IMR-90 (cell line): ENCODE results near the gene CCR5AS.

ENCODE experiments used
- CEBPB ChIP-seq: IDR thresholded peaks from 2 replicates; pipeline ENCODE4 v1.6.1; 2012; ENCODE audit warnings: low read depth, low read length, improper control_type of control experiment
- CTCF ChIP-seq: conservative IDR thresholded peaks from 2 replicates; pipeline ENCODE4 v1.5.1; 2012; ENCODE audit warnings: mild to moderate bottlenecking, low read depth, low read length, improper control_type of control experiment
- FOS ChIP-seq: fragments of 150-350 bp; IDR thresholded peaks from 2 replicates; pipeline ENCODE4 v1.6.1; 2016; ENCODE audit warnings: low read depth, low read length
- MXI1 ChIP-seq: IDR thresholded peaks from 2 replicates; pipeline ENCODE4 v1.6.1; 2012; ENCODE audit warnings: low read depth, mild to moderate bottlenecking, low read length, moderate library complexity, borderline replicate concordance
- NFE2L2 ChIP-seq: fragments of 150-350 bp; IDR thresholded peaks from 2 replicates; pipeline ENCODE4 v1.6.1; 2016; ENCODE audit warnings: low read depth, mild to moderate bottlenecking, low read length
- POLR2A ChIP-seq: IDR thresholded peaks from 2 replicates; pipeline ENCODE4 v1.6.1; 2012; ENCODE audit warnings: mild to moderate bottlenecking, low read depth, low read length
- RAD21 ChIP-seq: IDR thresholded peaks from 2 replicates; pipeline ENCODE4 v1.6.1; 2012; ENCODE audit warnings: low read length, improper control_type of control experiment
- RFX5 ChIP-seq: IDR thresholded peaks from 2 replicates; pipeline ENCODE4 v1.8.0; 2012; ENCODE audit warnings: low read depth, mild to moderate bottlenecking, low read length, moderate library complexity
- SMC3 ChIP-seq: fragments of 150-350 bp; IDR thresholded peaks from 2 replicates; pipeline ENCODE4 v1.6.1; 2016; ENCODE audit warnings: low read depth, mild to moderate bottlenecking, antibody characterized with exemption, low read length, moderate library complexity
- TF ChIP-seq, protein P1 (sequence below): fragments of 150-350 bp; IDR thresholded peaks from 2 replicates; pipeline ENCODE4 v1.6.1; 2017; ENCODE audit warnings: mild to moderate bottlenecking, antibody characterized with exemption, low read length, low read depth

- TF ChIP-seq POLR2A (no peak), CTCF (no peak), SMC3 (no peak), MXI1 (no peak), FOS (no peak), RAD21 (no peak), NFE2L2 (no peak), CEBPB (no peak), RFX5 (no peak)
- TF ChIP-seq, protein P1, sequence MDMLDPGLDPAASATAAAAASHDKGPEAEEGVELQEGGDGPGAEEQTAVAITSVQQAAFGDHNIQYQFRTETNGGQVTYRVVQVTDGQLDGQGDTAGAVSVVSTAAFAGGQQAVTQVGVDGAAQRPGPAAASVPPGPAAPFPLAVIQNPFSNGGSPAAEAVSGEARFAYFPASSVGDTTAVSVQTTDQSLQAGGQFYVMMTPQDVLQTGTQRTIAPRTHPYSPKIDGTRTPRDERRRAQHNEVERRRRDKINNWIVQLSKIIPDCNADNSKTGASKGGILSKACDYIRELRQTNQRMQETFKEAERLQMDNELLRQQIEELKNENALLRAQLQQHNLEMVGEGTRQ: no peak
Measured at GRCh38 chr3:46414739-46415138, 7.9 kb upstream of the CCR5AS start.
